NK-92 (cell line): Measurements from ENCODE around the gene KRT86.
"Not testable (repeated sequence)": the region's sequence is repeated elsewhere in the genome, so short reads cannot be mapped to it uniquely, and the experiment has no call there.

Experiments
- DNase-seq: peaks from one replicate; lab custom pipeline; 2025; ENCODE audit not compliant: unreplicated experiment; lab: John Stamatoyannopoulos, UW

The KRT86 gene

GRCh38 chr12:52313461-52313860, 39.0 kb downstream of the KRT86 start:
- DNase-seq, result no peak

DNA sequence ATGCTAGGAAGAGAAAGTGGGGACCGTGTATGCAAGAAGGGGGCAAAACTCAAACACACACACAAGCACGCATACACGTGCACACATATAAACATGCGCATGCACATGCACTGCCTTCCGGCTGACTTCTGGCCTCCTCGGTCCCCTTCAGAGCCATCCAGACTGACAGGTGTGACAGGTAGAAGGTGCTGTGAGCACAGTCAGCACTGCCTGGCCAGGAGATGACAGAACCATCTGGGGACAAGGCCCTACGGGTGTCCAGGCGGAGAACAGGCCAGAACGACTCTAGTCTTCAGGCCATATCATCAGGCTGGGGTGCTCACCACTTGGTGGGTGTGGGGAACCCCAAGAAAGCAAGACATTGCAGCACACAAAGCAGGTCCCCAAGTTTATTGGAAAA, 39.5 kb downstream of the KRT86 start:
- no peak for DNase-seq

- DNase-seq, result no peak
Observed at GRCh38 chr12:52314511-52314910, 40.1 kb downstream of the KRT86 start.

GRCh38 chr12:52315721-52316120, 41.3 kb downstream of the KRT86 start:
- not testable (repeated sequence) for DNase-seq

GRCh38 chr12:52316290-52316689, 41.8 kb downstream of the KRT86 start:
- DNase-seq, result no peak

- DNase-seq, result no peak
Observed at GRCh38 chr12:52316701-52317100, 42.3 kb downstream of the KRT86 start.

GRCh38 chr12:52317468-52318052, 43.1 kb downstream of the KRT86 start:
- no peak for DNase-seq

DNA sequence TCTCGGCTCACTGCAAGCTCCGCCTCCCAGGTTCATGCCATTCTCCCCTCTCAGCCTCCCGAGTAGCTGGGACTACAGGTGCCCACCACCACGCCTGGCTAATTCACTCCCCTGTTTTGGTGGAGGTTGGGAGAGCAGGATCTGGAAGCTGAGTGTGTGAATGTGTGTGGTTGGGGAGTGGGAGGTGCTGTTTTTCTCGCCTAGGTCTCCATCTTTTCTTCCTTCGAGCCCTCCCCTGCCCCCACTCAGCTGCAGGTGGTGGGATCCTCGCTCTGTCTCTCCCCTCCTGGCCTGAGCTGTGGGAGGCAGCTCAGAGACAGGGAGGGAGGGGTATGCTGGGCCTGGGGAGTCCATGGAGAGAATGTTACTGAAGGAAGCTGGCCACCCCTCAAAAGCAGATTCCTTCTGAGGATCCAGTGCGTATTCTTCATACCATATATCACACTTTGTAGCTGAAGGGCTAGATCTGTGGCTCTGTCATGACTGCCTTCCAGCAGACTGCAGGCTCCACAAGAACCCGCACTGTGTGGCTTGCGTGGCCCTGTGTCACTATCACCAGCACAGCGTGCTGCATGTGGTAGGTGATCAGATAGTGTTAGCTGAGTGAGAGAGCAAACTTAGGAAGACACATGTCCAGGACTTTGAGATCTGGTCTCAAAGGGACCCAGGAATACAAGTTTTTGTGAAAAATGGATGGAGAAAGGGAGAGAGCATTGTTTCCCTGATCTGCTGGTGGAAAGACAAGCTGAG, 44.0 kb downstream of the KRT86 start:
- no peak for DNase-seq

DNA sequence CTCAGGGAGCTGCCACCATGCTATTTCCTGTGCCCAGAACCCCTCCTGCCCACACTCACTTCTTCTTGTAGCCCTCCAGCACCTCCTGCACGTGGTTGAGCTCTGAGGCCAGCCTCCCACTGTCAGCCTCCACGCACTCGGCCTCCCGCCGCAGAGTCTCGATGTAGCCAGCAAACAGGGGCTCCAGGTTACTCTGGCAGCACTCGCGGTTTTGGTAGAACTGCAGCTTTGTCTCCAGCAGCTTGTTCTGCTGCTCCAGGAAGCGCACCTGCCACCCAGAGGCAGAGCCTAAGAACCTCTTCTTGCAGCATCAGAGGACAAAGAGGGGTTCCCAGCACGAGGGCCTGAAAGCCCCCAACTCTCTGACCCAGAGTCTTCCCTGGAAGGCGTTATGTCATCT, 44.7 kb downstream of the KRT86 start:
- DNase-seq, result no peak

- no peak for DNase-seq
Observed at GRCh38 chr12:52320784-52321400, 46.4 kb downstream of the KRT86 start, which contains the start of gene KRT83. KRT83 (minus strand) TSS chr12:52321398; CDS start chr12:52321335, 63 bp downstream.

GRCh38 chr12:52321418-52321817, 47.0 kb downstream of the KRT86 start:
- no peak for DNase-seq

DNA sequence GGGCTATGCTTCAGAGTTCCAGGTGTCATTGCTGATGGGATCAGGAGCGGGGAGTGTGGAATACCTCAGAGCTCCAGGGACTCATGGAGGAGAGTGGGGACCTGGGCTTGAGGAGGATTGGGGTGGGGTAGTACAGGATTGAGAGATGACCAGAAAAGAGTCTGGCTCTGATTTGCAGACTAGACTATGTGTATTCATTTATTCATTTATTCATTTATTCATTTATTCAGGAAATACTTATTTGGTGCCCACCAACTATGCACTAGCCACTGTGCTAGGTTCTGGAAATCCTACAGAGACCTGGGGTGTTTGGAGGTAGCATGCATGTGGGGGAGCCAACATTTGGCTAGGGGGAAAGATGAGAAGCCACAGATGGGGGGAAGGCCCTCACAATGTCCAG, 47.6 kb downstream of the KRT86 start:
- no peak for DNase-seq

GRCh38 chr12:52323001-52323400, 48.6 kb downstream of the KRT86 start:
- DNase-seq, result no peak

DNA sequence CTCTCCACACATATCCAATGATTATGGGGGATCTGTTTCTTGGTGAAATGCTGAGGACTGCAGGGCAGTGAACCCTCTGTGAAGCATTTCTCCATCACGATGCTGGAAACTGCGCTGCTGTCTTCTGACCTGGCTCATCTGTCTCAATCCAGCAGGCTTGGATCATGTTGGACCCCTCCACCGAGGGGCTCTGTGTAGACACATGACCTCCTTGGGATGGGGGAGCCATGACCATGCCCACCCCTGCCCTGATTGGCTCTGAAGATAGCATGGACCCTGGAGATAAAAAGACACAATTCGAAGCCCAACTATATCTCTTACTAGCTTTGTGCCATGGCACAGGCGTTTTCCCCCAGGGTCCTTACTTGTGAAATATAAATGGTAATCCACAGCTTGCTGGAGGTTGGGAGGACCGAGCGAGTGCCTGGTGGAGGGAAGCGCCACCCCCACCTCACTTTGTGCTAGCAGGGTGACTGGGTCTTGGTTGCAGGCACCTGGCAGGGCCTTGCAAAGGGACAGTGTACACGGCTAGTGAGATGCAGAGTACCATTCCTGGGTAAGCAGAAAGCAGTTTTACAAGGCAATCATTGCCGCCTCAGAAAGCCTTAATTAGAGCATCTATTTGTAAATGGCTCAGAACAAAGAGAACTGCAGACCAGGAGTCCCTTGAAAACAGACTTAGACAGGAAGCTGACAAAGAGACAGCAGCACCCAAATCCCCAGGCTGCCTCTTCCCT, 49.1 kb downstream of the KRT86 start:
- no peak for DNase-seq

DNA sequence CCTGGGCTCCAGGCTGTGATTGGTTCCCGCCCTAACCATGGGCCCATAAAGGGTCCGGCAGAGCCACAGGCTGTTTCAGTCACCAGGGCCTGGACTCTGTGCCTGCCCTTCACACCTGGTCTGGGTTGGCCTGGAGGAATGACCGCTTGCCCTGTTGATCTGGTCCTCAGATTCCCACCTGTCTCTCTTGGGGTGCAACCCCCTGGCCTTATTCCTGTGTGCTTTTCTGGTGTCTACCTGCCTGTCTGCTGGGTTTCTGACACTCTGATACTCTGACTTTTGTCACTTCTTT, 49.7 kb downstream of the KRT86 start:
- DNase-seq, result no peak

DNA sequence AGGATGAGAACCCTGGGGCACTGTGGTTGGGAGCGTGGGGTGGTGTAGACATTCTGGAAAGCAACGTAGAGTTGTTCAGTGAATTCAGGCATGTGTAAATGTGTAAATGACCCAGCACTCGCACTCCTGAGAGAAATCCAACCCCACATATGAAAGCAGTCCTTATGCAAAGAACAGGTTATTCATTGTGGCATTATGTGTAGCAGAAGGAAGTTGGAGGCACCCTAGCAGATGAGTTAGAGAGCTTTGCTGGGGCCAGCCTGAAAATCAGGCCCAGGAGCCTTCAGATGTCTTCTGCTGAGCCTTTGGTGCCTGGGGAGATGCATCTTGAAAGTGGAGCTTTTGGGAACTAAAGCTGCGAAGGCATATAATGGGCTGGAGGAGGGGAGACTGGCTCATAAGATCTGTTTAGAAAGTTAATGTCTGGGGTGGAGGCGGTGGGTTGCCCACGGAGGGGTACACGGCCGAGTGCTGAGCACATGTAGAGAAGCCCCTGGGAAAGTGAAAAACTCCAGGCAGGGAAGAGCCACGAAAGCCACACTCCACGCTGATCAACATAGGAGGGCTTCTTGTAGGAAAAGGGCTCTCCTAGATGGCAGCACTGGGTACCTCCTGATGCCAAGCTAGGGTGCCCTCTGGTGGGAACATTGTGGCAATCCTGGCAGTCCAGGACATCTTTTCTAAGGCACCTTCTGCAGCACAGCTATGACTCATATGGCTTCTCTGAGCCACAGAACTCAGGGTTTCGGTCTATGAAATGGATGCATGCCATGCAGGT, 52.8 kb downstream of the KRT86 start:
- no peak for DNase-seq

GRCh38 chr12:52327830-52328500, 53.5 kb downstream of the KRT86 start:
- no peak for DNase-seq

DNA sequence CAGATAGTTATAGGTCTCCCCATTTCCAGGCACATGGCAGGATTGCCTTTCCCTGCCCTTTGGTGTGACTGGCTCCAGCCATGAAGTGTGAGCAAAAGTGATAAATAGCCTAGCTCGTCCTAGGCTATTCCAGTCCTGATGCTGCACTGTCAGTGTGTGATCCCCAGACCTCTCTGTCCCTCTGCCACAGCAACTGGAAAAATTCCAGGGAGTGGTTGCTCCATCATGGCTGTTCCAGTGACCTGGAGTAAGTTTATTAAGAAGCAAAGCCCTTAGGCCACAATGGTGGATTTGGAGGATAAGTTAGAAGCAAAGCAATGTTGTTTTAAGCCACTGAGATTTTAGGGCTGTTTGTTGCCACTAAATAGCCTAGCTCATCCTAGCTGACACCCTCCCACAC, 56.6 kb downstream of the KRT86 start:
- no peak for DNase-seq

DNA sequence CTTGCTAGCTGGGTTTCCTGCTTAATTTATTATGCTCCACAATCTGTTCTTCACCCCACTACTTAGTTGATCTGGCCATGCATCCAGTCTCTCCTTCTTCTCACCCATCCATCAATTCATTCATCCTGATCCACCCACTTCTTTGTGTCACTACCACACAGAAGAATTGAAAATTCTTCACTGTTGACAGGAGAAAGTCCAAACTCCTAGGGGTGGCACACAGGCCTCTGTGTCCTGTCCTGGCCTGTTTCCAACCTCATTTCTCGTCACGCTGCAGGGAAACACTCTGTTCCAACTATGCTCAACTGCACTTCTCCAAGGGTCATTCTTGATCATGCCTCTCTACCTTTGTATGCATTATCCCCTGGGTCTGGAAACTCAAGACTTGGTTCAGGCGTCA, 57.4 kb downstream of the KRT86 start:
- no peak for DNase-seq

GRCh38 chr12:52332381-52332780, 57.9 kb downstream of the KRT86 start:
- DNase-seq, result no peak

GRCh38 chr12:52333321-52333720, 58.9 kb downstream of the KRT86 start:
- no peak for DNase-seq
